Adrenal gland (tissue), 12 donors: ENCODE data around the gene OR1F1. TPM values are rescaled to one million over a fixed set of nuclear protein-coding genes. Genes with fewer than 3 reads are reported as not detected.

Source experiments
- DNase-seq, 7 donors: peaks; one replicate each; pipeline ENCODE4 v3.0.0-alpha.2; 2019 to 2020
- H3K27ac ChIP-seq, 5 donors: fragments of 200-600 bp; sonication (generic) in 4 of 5; 1 replicate in 3 of 5; 2 replicates in 2 of 5; pipeline versions ENCODE4 v1.5.1 to v1.8.0; 2016 to 2020; ENCODE audit warnings: mild to moderate bottlenecking in 1 of 5
- H3K27me3 ChIP-seq: fragments of 200-600 bp; 2 replicates; pipeline ENCODE4 v1.8.0; 2021
- H3K36me3 ChIP-seq, 2 donors: fragments of 200-600 bp; replicated peaks in 1 of 2; 1 replicate in 1 of 2; 2 replicates in 1 of 2; pipeline versions ENCODE4 v1.5.1 to v1.8.0; 2018 to 2022
- H3K4me1 ChIP-seq, 2 donors: fragments of 200-600 bp; replicated peaks in 1 of 2; 1 replicate in 1 of 2; 2 replicates in 1 of 2; pipeline versions ENCODE4 v1.5.1 to v1.8.0; 2018 to 2021
- H3K4me3 ChIP-seq, 4 donors: fragments of 200-600 bp; sonication (generic) in 3 of 4; one replicate each; pipeline ENCODE4 v1.5.1; 2016 to 2018
- H3K9me3 ChIP-seq, 3 donors: fragments of 200-600 bp; sonication (generic) in 1 of 3; replicated peaks in 1 of 3; 1 replicate in 2 of 3; 2 replicates in 1 of 3; pipeline versions ENCODE4 v1.5.1 to v1.8.0; 2016 to 2021
- POLR2A ChIP-seq, 2 donors: fragments of 450-650 bp; IDR thresholded peaks; one replicate each; pipeline ENCODE4 v1.6.1; 2017; ENCODE audit warnings: antibody characterized with exemption in 2 of 2, mild to moderate bottlenecking in 2 of 2, moderate library complexity in 1 of 2
- WGBS, 4 donors: extraction: QIAGEN DNeasy Blood & Tissue Kit in 2 of 4; methylation state at CpG; one replicate each; pipeline versions ENCODE4 v1.1.5 to v1.1.7; 2013 to 2017; 5-methylcytosine and 5-hydroxymethylcytosine counted together
- intact Hi-C, 2 donors: fragments of 100-400 bp; cut with DNase I; formaldehyde crosslinking; loops; one replicate each; pipeline versions ENCODE4 v1.14.1 to v1.15.0; 2022 to 2023
- polyA plus RNA-seq, 3 donors: library from polyadenylated mRNA; stranded (reverse); fragments of 200-250 nt in 2 of 3; fragments of 350-450 nt in 1 of 3; fragmentation: Illumina TruSeq in 1 of 3; extraction: RNeasy Lipid Tissue Mini Kit (QIAGEN cat#74804) in 1 of 3; gene quantifications; one replicate each; pipeline ENCODE4 v1.2.3, GENCODE V29; 2013 to 2014
- total RNA-seq, 9 donors: library from RNA; depleted of rRNA in 4 of 9; stranded (reverse); fragments of >200 nt in 4 of 9; fragments of 120-200 nt in 1 of 9; fragmentation: NEBNext Ultra II Directional in 1 of 9; extraction: Animal tissue kit (Norgen Biotek cat#: 25700) in 1 of 9; gene quantifications; one replicate each; pipeline versions ENCODE4 v1.1.0 to v1.2.4, GENCODE V29; 2013 to 2023
- TF ChIP-seq, protein P1 (sequence below), 6 experiments: fragments of 450-650 bp in 4 of 6; fragments of 200-600 bp in 2 of 6; sonication (generic) in 1 of 6; IDR thresholded peaks; 1 replicate in 5 of 6; 2 replicates in 1 of 6; pipeline versions ENCODE4 v1.5.1 to v1.8.0; 2016 to 2021; ENCODE audit warnings: antibody characterized with exemption in 6 of 6, mild to moderate bottlenecking in 2 of 6, moderate library complexity in 1 of 6
- donor health status: healthy with polysubstance abuse.
- donor health status: Bipolar disorder and iron deficiency.
- donor health status: DM: yes; HTN: yes; CAD: no.
- donor health status: DM: no; HTN: no; CAD: no.
- donor health status: DM: no; HTN: no; CAD: no.
- donor health status: DM: yes; HTN: yes; CAD: no.

OR1F1 gene
- total and polyA plus RNA-seq, 12 donors, result not detected

DNA sequence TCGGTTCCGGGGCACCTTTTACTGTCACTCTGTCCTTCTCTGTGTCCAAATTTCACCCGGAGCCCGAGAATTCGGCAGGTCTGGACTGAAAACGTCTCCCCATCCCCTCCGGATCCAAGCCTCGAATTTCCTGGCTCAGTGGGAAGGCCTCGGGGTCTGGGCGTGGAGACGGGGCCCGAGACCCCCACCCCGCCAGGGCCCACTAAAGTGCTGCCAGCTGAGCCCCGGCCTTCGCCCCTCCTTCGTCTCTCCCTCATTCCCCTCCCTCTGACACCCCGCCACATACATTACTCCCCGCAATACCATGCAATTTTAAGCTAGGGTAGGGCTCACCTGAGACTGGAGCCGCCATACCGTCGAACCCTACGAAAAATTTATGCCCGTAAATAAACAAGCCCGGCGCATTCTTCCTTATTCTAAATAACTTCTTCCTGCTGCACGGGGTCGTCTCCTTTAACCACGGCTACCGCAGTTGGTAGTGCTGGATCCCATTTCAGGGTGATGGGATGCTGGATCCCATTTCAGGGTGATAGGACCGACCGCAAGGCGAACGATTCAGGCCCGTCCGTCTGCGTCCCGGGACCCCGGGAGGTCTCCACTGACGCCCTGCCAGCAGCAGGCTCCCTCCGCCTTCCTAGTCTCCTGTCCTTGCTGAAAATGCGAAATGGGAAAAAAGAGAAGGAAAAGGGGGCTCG, 4.4 kb upstream of the OR1F1 start:
- Histone ChIP-seq H3K4me3 (peak overlapping the region in 1 of 4 donors; percentile 28), H3K36me3 (no peaks in the 10 kb centered on the region), H3K9me3 (no peaks in the 10 kb centered on the region), H3K27ac (no peak overlapping the region), H3K27me3 (peaks cover 95% of the 10 kb centered on the region), H3K4me1 (peaks cover 0 to 10% of the 10 kb centered on the region in 2 donors)
- intact Hi-C loops, result no loop called here
- no peak for DNase-seq
- TF ChIP-seq POLR2A (IDR thresholded peaks at IDR 0.05), result no peak
- 5 to 16% (median 6%) methylated on average over 22 to 42 of the region's 42 CpGs for WGBS, 4 donors

DNA sequence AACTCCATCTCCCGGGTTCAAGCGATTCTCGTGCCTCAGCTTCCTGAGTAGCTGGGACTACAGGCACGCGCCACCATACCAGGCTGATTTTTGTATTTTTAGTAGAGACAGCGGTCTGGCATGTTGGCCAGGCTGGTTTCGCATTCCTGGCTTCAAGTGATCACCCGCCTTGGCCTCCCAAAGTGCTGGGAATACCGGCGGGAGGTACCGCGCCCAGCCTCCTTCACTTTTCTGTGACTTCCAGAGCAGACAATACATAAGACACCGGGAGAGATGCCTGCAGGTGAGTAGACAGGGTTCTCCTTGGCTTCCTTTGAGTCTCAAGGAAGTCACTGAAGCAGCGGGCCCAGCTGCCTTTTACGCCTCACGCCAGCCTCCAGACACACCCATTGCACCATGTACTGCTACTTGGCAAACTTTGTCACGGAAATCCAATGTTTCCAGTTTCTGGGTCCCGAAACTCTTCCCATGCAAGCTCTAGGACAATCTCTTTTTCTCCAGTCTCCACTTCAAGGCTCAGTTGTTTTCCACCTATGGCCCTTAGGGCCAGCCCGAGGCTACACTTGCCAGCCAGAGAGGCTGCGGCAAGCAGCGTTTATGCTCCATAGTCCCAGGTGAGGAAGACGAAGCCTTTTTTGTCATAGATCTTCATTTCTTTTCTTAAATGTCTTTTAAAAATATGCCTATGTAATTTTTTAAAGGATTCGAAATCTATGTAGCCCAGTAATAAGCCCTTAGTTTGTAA, 886 bp upstream of the OR1F1 start:
- no peak overlapping the region for H3K4me3 ChIP-seq
- H3K4me1 ChIP-seq, result peaks cover 0 to 15% of the 10 kb centered on the region in 2 donors
- no peaks in the 10 kb centered on the region for H3K36me3 ChIP-seq
- intact Hi-C loops, result no loop called here
- DNase-seq, result no peak
- no peaks in the 10 kb centered on the region for H3K9me3 ChIP-seq
- no peak for TF ChIP-seq POLR2A (IDR thresholded peaks at IDR 0.05)
- TF ChIP-seq, protein P1, sequence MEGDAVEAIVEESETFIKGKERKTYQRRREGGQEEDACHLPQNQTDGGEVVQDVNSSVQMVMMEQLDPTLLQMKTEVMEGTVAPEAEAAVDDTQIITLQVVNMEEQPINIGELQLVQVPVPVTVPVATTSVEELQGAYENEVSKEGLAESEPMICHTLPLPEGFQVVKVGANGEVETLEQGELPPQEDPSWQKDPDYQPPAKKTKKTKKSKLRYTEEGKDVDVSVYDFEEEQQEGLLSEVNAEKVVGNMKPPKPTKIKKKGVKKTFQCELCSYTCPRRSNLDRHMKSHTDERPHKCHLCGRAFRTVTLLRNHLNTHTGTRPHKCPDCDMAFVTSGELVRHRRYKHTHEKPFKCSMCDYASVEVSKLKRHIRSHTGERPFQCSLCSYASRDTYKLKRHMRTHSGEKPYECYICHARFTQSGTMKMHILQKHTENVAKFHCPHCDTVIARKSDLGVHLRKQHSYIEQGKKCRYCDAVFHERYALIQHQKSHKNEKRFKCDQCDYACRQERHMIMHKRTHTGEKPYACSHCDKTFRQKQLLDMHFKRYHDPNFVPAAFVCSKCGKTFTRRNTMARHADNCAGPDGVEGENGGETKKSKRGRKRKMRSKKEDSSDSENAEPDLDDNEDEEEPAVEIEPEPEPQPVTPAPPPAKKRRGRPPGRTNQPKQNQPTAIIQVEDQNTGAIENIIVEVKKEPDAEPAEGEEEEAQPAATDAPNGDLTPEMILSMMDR (IDR thresholded peaks at IDR 0.05), result no peak
- no peak overlapping the region for H3K27ac ChIP-seq
- peaks cover 96% of the 10 kb centered on the region for H3K27me3 ChIP-seq
- 76 to 83% (median 78%) methylated on average over 23 of the region's 23 CpGs for WGBS, 4 donors

DNA sequence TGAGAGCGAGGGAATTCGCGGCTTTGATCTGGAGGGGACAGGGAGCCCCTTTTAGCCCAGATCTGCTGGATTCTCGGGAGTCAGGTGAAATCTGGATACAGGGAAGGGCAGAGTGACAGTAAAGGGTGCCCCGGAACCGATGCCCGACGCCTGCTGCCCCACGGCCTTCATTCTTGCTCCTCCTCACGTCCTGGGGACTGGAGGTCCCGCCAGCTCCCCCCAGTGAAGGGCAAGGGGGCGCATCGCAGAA, 596 bp downstream of the OR1F1 start:
- Histone ChIP-seq H3K27me3 (peaks cover 96% of the 10 kb centered on the region), H3K4me1 (peaks cover 0 to 6% of the 10 kb centered on the region in 2 donors), H3K4me3 (no peak overlapping the region), H3K27ac (no peak overlapping the region), H3K9me3 (no peaks in the 10 kb centered on the region), H3K36me3 (no peaks in the 10 kb centered on the region)
- intact Hi-C loops, result no loop called here
- TF ChIP-seq, protein P1 (IDR thresholded peaks at IDR 0.05), result no peak
- no peak for TF ChIP-seq POLR2A (IDR thresholded peaks at IDR 0.05)
- WGBS, 4 donors, result 1 to 2% (median 2%) methylated on average over 8 to 13 of the region's 13 CpGs; no CpG with 5 or more reads in 1 of the 4 donors
- no peak for DNase-seq

DNA sequence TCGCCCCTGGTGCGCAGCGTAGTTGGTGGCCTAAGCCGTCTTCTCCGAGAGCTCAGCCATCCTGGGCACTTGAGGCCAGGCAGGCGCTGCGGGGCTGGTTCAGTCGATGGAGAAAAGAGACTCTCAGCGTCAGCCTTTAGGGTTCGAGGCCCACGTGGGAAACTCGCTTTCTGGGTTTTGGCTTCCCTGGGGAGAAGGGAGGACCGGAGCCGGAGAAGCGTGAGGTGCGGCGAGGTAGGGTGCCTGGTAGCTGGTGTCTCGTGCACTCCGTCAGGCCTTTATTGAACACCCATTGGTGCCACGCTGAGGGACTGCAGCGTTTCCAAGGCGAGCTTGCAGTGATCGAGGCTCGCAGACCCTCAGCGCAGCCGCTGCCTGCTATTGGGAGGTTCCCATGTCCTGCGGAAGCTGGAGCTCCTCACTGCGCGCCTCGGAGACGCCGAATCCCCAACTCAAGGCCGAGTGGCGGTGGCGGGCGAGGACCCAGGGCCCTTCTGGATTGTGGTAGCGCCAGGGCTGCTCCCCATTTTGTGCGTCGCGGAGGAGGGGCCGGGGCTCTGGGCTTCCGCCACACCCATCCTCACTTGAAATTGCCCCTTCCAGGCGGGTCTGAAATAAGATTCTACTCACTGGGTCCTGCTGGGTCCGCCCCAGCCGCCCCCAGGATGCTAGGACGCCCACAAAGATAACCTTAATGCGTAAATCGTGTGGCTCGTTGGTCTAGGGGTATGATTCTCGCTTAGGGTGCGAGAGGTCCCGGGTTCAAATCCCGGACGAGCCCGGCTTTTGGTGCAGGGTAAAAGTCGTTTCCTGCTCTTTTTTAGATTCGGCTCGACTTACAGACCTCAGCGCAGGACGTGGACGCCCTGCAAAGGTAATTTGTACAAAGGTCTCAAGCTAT, 1.2 kb downstream of the OR1F1 start:
- no peaks in the 10 kb centered on the region for H3K36me3 ChIP-seq
- H3K4me1 ChIP-seq, result peaks cover 0 to 6% of the 10 kb centered on the region in 2 donors
- peak overlapping the region in 1 of 4 donors; percentile 21 for H3K4me3 ChIP-seq
- no peaks in the 10 kb centered on the region for H3K9me3 ChIP-seq
- no peak for TF ChIP-seq POLR2A (IDR thresholded peaks at IDR 0.05)
- TF ChIP-seq, protein P1 (IDR thresholded peaks at IDR 0.05), result no peak
- DNase-seq, result no peak
- intact Hi-C loops, result no loop called here
- H3K27ac ChIP-seq, result no peak overlapping the region
- WGBS, 4 donors, result 0 to 5% (median 3%) methylated on average over 17 to 61 of the region's 61 CpGs
- peaks cover 96% of the 10 kb centered on the region for H3K27me3 ChIP-seq
